Glomerular visceral epithelial cell (primary cell): ENCODE measurements around the gene DIRAS3.
"Not testable (repeated sequence)": the region's sequence is repeated elsewhere in the genome, so short reads cannot be mapped to it uniquely, and the experiment has no call there.

Experiments used
- DNase-seq: peaks from one replicate; pipeline ENCODE4 v3.0.0-alpha.2; 2016; ENCODE audit errors: extremely low spot score

Gene DIRAS3

GRCh38 chr1:68049941-68050878, at the start of gene DIRAS3:
Gene DIRAS3, minus strand, starts transcription at chr1:68050627. Its CDS starts 3,330 bp downstream, at chr1:68047297.
- peak; percentile 33 for DNase-seq

GRCh38 chr1:68093737-68094136, 43.3 kb upstream of the DIRAS3 start:
- no peak for DNase-seq

- DNase-seq = no peak
Observed at GRCh38 chr1:68087184-68087583, 36.8 kb upstream of the DIRAS3 start.

GRCh38 chr1:68085752-68086151, 35.3 kb upstream of the DIRAS3 start:
- DNase-seq = no peak

- no peak for DNase-seq
Observed at GRCh38 chr1:68083686-68084085, 33.3 kb upstream of the DIRAS3 start.

GRCh38 chr1:68081775-68082283, 31.4 kb upstream of the DIRAS3 start:
- DNase-seq = no peak

GRCh38 chr1:68078647-68079046, 28.2 kb upstream of the DIRAS3 start:
- no peak for DNase-seq

- DNase-seq = no peak
Observed at GRCh38 chr1:68074472-68074871, 24.0 kb upstream of the DIRAS3 start.

GRCh38 chr1:68065766-68066165, 15.3 kb upstream of the DIRAS3 start:
- no peak for DNase-seq

GRCh38 chr1:68058053-68058452, 7.6 kb upstream of the DIRAS3 start:
- not testable (repeated sequence) for DNase-seq

- no peak for DNase-seq
Observed at GRCh38 chr1:68057564-68057963, 7.1 kb upstream of the DIRAS3 start.

GRCh38 chr1:68057050-68057449, 6.6 kb upstream of the DIRAS3 start:
- no peak for DNase-seq

- DNase-seq = peak; percentile 42
Observed at GRCh38 chr1:68051475-68051874, 1.0 kb upstream of the DIRAS3 start.

GRCh38 chr1:68047659-68048026, 2.8 kb downstream of the DIRAS3 start:
- DNase-seq = no peak

- DNase-seq = no peak
Observed at GRCh38 chr1:68046885-68047658, 3.4 kb downstream of the DIRAS3 start.

GRCh38 chr1:68046423-68046822, 4.0 kb downstream of the DIRAS3 start:
- no peak for DNase-seq

- no peak for DNase-seq
Observed at GRCh38 chr1:68045511-68046180, 4.8 kb downstream of the DIRAS3 start.

- DNase-seq = no peak
Observed at GRCh38 chr1:68043443-68044090, 6.9 kb downstream of the DIRAS3 start.

GRCh38 chr1:68036946-68037345, 13.5 kb downstream of the DIRAS3 start:
- DNase-seq = no peak

GRCh38 chr1:68029444-68029843, 21.0 kb downstream of the DIRAS3 start:
- DNase-seq = no peak

GRCh38 chr1:68028566-68028965, 21.9 kb downstream of the DIRAS3 start:
- DNase-seq = no peak
